Measurements from ENCODE around the gene ZNF407.

Gene ZNF407

GRCh38 chr18:74791501-74792194, 194.0 kb downstream of the ZNF407 start:
- DNase-seq (ENCODE audit: low read depth): no peak

DNA sequence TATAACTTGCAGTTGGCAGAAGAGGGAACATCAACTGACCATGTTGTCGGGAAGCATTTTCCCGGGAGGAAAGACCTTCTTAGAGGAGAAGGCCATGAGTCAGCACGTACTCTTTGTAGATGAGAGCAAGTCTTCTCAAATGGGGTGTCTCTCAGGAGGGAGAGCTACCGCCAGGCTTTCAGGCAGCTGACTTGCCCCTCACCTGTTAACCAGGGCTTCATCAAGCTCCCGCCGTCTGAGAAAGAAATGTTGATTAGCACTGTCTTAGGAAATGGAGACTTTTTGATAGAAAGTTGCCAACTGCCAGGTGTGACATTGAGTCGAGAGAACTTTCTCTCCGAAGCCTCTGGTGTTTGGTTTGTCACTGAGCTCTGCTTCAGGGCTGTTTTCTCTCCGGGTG, 196.1 kb downstream of the ZNF407 start:
- DNase-seq (ENCODE audit: low read depth): no peak

DNA sequence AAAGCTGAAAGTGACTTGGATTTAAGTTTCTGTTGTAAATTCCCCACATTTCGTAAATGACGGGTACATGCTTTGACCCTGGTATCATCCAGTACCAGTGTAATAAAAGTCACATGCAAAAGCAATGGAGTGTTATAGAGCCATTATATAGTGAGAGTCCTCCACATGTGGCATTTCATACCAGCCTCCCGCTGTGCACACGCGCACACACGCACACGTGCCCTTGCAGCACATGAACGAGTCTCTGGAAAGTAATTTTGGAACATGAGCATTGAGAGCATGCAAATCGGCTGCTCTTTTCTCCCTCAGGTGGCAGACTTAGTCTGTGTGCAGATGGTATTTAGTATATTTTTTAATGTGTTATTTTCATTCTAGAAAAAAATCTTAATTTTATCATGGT, 198.1 kb downstream of the ZNF407 start:
- DNase-seq (ENCODE audit: low read depth): no peak

DNA sequence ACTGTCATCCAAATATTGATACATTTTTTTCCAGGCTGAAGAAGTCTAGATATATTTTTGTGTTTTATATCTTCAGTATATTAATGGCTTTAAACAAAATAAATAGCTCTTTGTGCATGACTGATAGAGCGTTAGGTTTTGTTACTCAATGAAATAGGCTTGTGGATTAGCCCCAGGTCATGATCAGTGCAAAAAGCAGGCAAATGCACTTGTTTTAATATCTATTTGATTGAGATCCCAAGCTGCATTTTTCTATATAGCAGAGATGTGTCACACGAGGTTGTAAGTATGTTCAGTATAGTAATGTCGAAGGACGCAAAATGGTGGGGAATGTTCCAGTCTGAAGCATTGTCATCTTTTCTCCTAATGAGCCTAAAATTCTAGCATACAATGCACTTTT, 198.5 kb downstream of the ZNF407 start:
- DNase-seq (ENCODE audit: low read depth): no peak

DNA sequence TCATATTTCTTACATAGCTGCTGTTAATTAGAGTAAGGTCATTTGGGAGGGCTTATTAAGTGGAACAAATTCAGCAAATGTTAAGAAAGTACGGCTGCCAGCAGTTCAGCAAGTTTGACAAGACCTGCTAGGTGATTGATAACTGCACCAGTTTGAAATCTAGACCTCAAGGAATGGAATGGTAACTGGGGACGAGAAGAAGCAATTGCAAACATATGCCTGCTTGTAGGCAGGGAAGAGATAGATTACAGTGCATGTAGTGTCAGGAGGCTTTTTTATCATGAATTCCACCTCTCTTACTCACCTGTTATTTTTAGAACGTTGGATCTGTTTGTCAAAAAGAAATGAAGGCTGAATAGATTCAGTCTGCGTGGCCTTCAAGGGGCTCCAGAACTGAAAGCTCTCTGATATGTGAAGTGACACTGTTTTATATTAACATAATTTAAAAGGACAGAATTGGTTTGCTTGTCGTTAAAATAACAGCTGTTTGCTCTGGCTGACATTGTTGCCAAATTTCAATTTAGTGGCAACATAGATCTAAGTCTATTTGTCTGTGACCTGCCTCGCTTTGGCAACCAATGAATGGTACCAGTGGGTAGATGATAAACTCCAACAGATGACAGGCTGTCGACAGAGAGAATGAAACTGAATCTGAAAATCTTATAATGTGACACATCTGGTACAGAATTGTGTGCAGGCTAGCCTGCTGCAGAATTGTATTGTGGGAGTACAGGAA, 199.3 kb downstream of the ZNF407 start:
- DNase-seq (ENCODE audit: low read depth): no peak

GRCh38 chr18:74797577-74798151, 200.0 kb downstream of the ZNF407 start:
- DNase-seq (ENCODE audit: low read depth): no peak

GRCh38 chr18:74799542-74799941, 201.9 kb downstream of the ZNF407 start:
- DNase-seq (ENCODE audit: low read depth): no peak

DNA sequence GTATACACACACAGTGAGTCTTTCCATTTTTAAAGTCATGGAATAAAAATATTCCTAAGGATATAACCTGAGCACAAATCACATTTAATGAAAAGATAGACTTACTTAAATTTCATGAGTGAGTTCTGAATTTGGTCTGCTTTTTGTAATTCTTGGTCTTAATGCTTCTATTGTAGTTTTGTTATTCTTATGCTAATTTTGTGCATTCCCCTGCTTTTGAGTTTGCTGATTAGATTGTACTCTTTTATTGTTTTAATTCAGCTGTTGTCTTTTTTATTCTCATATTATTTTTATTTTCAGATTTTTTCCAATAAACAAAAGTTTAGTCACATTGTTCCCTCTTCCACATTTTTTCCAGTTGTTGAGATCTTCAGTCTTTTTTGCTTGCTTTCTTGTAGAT, 202.4 kb downstream of the ZNF407 start:
- no peak for DNase-seq (ENCODE audit: low read depth)

GRCh38 chr18:74803117-74803516, 205.4 kb downstream of the ZNF407 start:
- no peak for DNase-seq (ENCODE audit: low read depth)

DNA sequence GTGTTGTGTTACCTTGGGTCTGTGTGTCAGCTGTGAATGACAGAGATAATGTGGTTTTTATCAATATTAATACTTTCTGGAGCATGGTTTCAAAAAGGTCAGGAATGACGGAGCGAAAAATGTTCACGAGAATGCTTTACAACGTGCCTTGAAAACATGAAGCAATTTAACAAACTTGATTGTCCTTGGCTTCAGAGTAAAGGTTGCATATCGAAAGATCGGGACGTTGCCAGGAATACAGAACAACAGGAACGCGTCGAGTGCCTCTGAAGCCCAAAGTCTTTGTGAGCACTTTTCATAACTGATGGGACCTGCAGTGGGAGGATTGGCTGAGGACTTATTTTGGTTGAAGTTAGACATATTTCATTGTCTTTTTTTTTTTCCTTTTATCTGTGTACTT, 206.1 kb downstream of the ZNF407 start:
- no peak for DNase-seq (ENCODE audit: low read depth)

DNA sequence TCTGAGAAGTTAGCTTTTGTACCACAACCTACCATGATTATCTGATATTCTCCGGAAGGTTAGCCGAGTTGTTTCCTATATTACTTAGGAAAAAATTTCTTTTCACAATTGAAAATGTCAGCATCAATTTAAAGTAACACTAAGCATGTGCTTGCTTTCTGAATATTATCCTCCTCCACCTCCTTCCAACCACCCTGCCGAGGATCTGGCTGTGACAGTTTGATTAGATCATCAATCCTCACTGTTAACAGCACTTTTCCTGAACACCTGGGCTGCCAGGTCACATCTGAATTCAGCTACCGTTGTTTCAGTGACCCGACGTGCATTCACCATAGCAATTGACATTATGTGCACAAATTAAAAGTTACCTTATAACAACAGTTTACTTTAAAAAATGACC, 207.0 kb downstream of the ZNF407 start:
- no peak for DNase-seq (ENCODE audit: low read depth)

DNA sequence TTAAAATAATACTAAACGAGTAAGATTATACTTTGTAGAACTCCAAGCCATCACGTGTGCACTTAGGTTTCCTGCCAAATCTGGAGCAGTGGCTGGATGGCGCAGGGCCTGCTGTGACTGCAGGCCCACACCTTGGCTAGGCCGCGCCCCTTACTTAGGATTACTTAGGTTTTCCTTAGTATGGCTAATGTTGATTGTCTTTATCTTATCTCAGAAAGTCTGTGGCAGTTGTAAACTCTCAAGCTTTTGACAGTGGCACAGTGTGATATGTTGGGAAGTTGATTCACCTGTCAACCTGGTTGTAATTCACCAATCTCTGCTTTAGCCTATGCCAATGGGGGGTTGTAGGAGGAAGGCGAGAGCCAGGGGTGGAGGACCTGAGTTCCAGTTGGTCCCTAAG, 208.4 kb downstream of the ZNF407 start:
- DNase-seq (ENCODE audit: low read depth): no peak

DNA sequence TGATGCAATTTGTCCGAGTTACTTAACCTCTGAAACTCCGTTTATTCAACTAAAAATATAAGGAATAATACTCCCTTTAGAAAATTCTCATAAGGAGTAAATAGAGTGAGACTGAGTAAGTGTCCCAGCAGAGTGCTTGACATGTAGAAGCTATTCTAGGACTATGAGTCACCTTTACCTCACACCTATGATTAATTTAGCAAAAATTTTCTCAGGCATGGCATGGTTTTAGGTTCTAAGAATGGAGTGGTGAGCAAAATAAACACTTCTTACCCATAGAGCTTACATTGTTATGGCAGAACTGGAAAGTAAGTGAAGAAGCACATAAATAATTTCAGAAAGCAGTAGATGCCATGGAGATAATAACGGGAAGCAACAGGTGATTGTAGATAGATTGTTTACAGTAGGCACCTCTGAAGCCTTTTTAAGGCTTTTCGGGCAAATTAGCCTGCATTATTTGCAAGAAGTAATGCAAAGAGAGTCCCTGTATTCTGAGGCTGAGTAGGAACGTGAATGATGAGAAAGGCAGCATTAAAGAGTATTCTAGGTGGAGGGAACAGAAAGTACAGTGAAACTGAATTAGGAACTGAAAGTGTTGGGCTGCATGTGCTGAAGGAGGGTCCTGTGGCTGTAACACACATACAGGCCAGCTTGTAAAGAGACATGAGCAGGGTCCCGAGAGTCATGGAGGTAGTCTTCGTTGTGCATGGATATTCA, 209.2 kb downstream of the ZNF407 start:
- DNase-seq (ENCODE audit: low read depth): no peak

- no peak for DNase-seq (ENCODE audit: low read depth)
Measured at GRCh38 chr18:74817576-74817975, 219.9 kb downstream of the ZNF407 start.

- DNase-seq (ENCODE audit: low read depth): no peak
Measured at GRCh38 chr18:74818516-74819175, 221.0 kb downstream of the ZNF407 start.

GRCh38 chr18:74819433-74820059, 221.9 kb downstream of the ZNF407 start:
- no peak for DNase-seq (ENCODE audit: low read depth)

DNA sequence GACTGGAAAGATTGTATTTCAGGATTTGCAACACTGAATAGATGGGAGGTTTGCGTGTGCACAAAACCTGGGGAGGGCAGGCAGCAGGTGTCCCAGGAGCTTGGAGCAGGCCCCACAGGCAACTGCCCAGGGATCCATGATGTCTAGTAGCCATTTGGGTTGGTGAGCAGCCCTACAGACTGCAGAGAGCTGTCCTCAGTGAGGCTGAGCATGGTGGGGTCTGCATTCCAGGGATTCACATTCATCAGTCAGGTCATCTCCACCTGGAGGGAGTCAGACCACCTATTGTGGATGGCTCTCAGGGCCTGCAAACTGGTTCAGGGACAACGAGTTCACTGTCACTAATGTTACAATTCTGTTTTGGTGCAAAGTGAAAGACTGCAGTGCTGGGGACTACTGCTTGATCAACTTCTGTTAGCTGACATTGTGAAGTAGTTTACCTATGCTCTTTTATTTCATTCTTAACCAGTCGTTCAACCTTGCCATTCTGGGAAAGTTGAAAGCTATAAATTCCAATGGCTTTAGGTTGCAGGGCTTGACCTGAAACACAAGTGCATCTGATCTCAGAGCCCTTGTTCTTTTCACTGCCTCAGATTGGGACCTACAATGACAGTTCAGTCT, 222.6 kb downstream of the ZNF407 start:
- no peak for DNase-seq (ENCODE audit: low read depth)

GRCh38 chr18:74825460-74825859, 227.8 kb downstream of the ZNF407 start:
- no peak for DNase-seq (ENCODE audit: low read depth)

DNA sequence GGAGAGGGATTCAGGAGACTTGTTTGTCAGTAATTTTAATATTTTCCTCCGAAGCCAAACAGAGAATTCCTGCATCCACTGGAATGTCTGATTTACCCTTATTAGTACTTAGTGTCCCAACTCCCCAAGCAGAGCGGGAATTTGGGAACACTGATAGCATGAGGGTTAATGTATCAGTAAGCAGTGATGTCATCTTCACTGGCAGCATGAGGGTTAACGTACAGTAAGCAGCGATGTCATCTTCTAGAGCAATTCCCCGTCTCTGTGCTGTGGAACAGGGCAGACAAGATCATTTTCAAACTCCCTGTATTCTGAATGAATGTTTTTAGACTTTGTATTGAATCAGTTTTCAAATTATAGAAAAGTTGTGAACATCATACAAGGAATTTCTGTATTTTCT, 228.9 kb downstream of the ZNF407 start:
- no peak for DNase-seq (ENCODE audit: low read depth)

- DNase-seq (ENCODE audit: low read depth): no peak
Measured at GRCh38 chr18:74828200-74828599, 230.5 kb downstream of the ZNF407 start.

GRCh38 chr18:74831571-74832250, 234.0 kb downstream of the ZNF407 start:
- no peak for DNase-seq (ENCODE audit: low read depth)

All from activated gamma-delta T cell treated with anti-CD3 and anti-CD28 coated beads, Interleukin-2, amount 50 U/mL, for 16 hours (primary cell).